IMR-90 (cell line): ENCODE measurements around the gene ZDHHC12. TPM values are rescaled to one million over a fixed set of nuclear protein-coding genes. Genes with fewer than 3 reads are reported as not detected.

Experiments used
- ATAC-seq: fragments of 200-7000 bp; cut with Tn5 transposase; 2 replicates; pipeline ENCODE4 v1.9.1; 2020; ENCODE audit warnings: low read depth, mild to moderate bottlenecking, moderate library complexity
- BruUV-seq: library from RNA; stranded (reverse); fragments of 400-500 nt; replicated peaks from 2 replicates; lab custom pipeline; 2021; lab: Mats Ljungman, UMichigan
- CTCF ChIA-PET: fragments of 300-600 bp; formaldehyde crosslinking; extraction: SDS; loops from one replicate; lab custom pipeline; 2021; ENCODE audit warnings: antibody characterized with exemption; lab: Yijun Ruan, JAX
- POLR2A ChIA-PET: fragments of 300-600 bp; sonication (Branson Sonifier 250); formaldehyde crosslinking; loops from one replicate; lab custom pipeline; 2022; ENCODE audit warnings: antibody characterized with exemption; ENCODE audit not compliant: unreplicated experiment; lab: Charles Lee
- DNase-seq: peaks from one replicate; pipeline ENCODE4 v3.0.0; 2013
- H2AFZ ChIP-seq: replicated peaks from 2 replicates; pipeline ENCODE3; 2013; ENCODE audit warnings: low read length, mild to moderate bottlenecking; ENCODE audit not compliant: poor library complexity
- H2AK5ac ChIP-seq: 2 replicates; pipeline ENCODE4 v1.6.1; 2013; ENCODE audit warnings: low read depth, low read length, inconsistent platforms
- H2AK9ac ChIP-seq: replicated peaks from 2 replicates; pipeline ENCODE3; 2013; ENCODE audit warnings: mild to moderate bottlenecking, low read depth, low read length, moderate library complexity; ENCODE audit not compliant: poor library complexity
- H2BK120ac ChIP-seq: 2 replicates; pipeline ENCODE4 v1.6.1; 2013; ENCODE audit warnings: low read depth, low read length, inconsistent platforms
- H2BK15ac ChIP-seq: 3 replicates; pipeline ENCODE4 v1.6.1; 2013; ENCODE audit warnings: low read depth, low read length, inconsistent platforms
- H2BK20ac ChIP-seq: 2 replicates; pipeline ENCODE4 v1.6.1; 2013; ENCODE audit warnings: low read depth, mild to moderate bottlenecking, inconsistent platforms, low read length, moderate library complexity
- H2BK5ac ChIP-seq: 2 replicates; pipeline ENCODE4 v1.6.1; 2013; ENCODE audit warnings: mild to moderate bottlenecking, low read depth, low read length, inconsistent platforms; ENCODE audit not compliant: poor library complexity, severe bottlenecking
- H3K14ac ChIP-seq: replicated peaks from 2 replicates; pipeline ENCODE4 v1.6.1; 2013; ENCODE audit warnings: low read depth, low read length, inconsistent platforms
- H3K18ac ChIP-seq: 2 replicates; pipeline ENCODE4 v1.6.1; 2013; ENCODE audit warnings: low read depth, low read length, control low read depth
- H3K23ac ChIP-seq: 2 replicates; pipeline ENCODE4 v1.6.1; 2013; ENCODE audit warnings: low read depth, low read length, inconsistent platforms
- H3K27ac ChIP-seq: 2 replicates; pipeline ENCODE4 v1.5.1; 2013; ENCODE audit warnings: mild to moderate bottlenecking, control low read depth, low read length; ENCODE audit not compliant: insufficient read depth
- H3K27me3 ChIP-seq: 2 replicates; pipeline ENCODE4 v1.6.1; 2013; ENCODE audit warnings: low read length; ENCODE audit not compliant: control insufficient read depth, insufficient read depth
- H3K36me3 ChIP-seq: 2 replicates; pipeline ENCODE4 v1.6.1; 2013; ENCODE audit warnings: low read length, mixed read lengths; ENCODE audit not compliant: control insufficient read depth, insufficient read depth
- H3K4ac ChIP-seq: 2 replicates; pipeline ENCODE4 v1.6.1; 2013; ENCODE audit warnings: low read depth, low read length, inconsistent platforms
- H3K4me1 ChIP-seq: 2 replicates; pipeline ENCODE4 v1.6.1; 2013; ENCODE audit warnings: low read length, mixed read lengths; ENCODE audit not compliant: control insufficient read depth, insufficient read depth
- H3K4me2 ChIP-seq: 2 replicates; pipeline ENCODE4 v1.6.1; 2013; ENCODE audit warnings: low read depth, mild to moderate bottlenecking, control low read depth, low read length, moderate library complexity
- H3K4me3 ChIP-seq: 2 replicates; pipeline ENCODE4 v1.5.1; 2013; ENCODE audit warnings: low read depth, mild to moderate bottlenecking, control low read depth, low read length, moderate library complexity; ENCODE audit not compliant: insufficient read depth
- H3K56ac ChIP-seq: 2 replicates; pipeline ENCODE4 v1.6.1; 2013; ENCODE audit warnings: low read length, inconsistent platforms; ENCODE audit not compliant: insufficient read depth; ENCODE audit errors: extremely low read depth
- H3K79me1 ChIP-seq, 2 experiments: 2 replicates each; pipeline ENCODE4 v1.6.1; 2013; ENCODE audit warnings: low read length in 2 of 2, inconsistent platforms in 1 of 2, low read depth in 1 of 2
- H3K9ac ChIP-seq: 2 replicates; pipeline ENCODE4 v1.6.1; 2013; ENCODE audit warnings: low read depth, low read length, control low read depth
- H3K9me1 ChIP-seq: 2 replicates; pipeline ENCODE4 v1.6.1; 2013; ENCODE audit warnings: low read length, inconsistent platforms; ENCODE audit not compliant: insufficient read depth
- H3K9me3 ChIP-seq: 2 replicates; pipeline ENCODE4 v1.6.1; 2013; ENCODE audit warnings: low read length; ENCODE audit not compliant: control insufficient read depth, insufficient read depth
- H4K20me1 ChIP-seq: 2 replicates; pipeline ENCODE4 v1.6.1; 2013; ENCODE audit warnings: low read length, inconsistent platforms; ENCODE audit not compliant: insufficient read depth
- H4K5ac ChIP-seq: 2 replicates; pipeline ENCODE4 v1.6.1; 2013; ENCODE audit warnings: mild to moderate bottlenecking, low read depth, low read length, control low read depth
- H4K8ac ChIP-seq, 2 experiments: 2 replicates each; pipeline ENCODE4 v1.6.1; 2013; ENCODE audit warnings: low read depth in 2 of 2, low read length in 2 of 2, control low read depth in 1 of 2, inconsistent platforms in 1 of 2
- H4K91ac ChIP-seq: 2 replicates; pipeline ENCODE4 v1.6.1; 2013; ENCODE audit warnings: low read depth, low read length, inconsistent platforms; ENCODE audit not compliant: insufficient read depth
- CTCF ChIP-seq: conservative IDR thresholded peaks from 2 replicates; pipeline ENCODE4 v1.5.1; 2012; ENCODE audit warnings: mild to moderate bottlenecking, low read depth, low read length, improper control_type of control experiment
- ELK1 ChIP-seq: fragments of 150-350 bp; IDR thresholded peaks from 2 replicates; pipeline ENCODE4 v1.6.1; 2016; ENCODE audit warnings: low read depth, mild to moderate bottlenecking, low read length, moderate library complexity, borderline replicate concordance
- FOS ChIP-seq: fragments of 150-350 bp; IDR thresholded peaks from 2 replicates; pipeline ENCODE4 v1.6.1; 2016; ENCODE audit warnings: low read depth, low read length
- MAFK ChIP-seq: IDR thresholded peaks from 2 replicates; pipeline ENCODE4 v1.6.1; 2012; ENCODE audit warnings: low read depth, low read length, improper control_type of control experiment
- MXI1 ChIP-seq: IDR thresholded peaks from 2 replicates; pipeline ENCODE4 v1.6.1; 2012; ENCODE audit warnings: low read depth, mild to moderate bottlenecking, low read length, moderate library complexity, borderline replicate concordance
- POLR2A ChIP-seq: IDR thresholded peaks from 2 replicates; pipeline ENCODE4 v1.6.1; 2012; ENCODE audit warnings: mild to moderate bottlenecking, low read depth, low read length
- RAD21 ChIP-seq: IDR thresholded peaks from 2 replicates; pipeline ENCODE4 v1.6.1; 2012; ENCODE audit warnings: low read length, improper control_type of control experiment
- SMC3 ChIP-seq: fragments of 150-350 bp; IDR thresholded peaks from 2 replicates; pipeline ENCODE4 v1.6.1; 2016; ENCODE audit warnings: low read depth, mild to moderate bottlenecking, antibody characterized with exemption, low read length, moderate library complexity
- USF2 ChIP-seq: fragments of 150-350 bp; IDR thresholded peaks from 2 replicates; pipeline ENCODE4 v1.6.1; 2017; ENCODE audit warnings: mild to moderate bottlenecking, antibody characterized with exemption, low read length, low read depth
- WGBS, 2 experiments: methylation state at CpG; one replicate each; pipeline versions ENCODE4 v1.1.5 to v1.1.7; 2013; ENCODE audit warnings: missing lambda C conversion rate in 2 of 2; ENCODE audit not compliant: insufficient read length in 1 of 2; ENCODE audit errors: extremely low coverage in 2 of 2; 5-methylcytosine and 5-hydroxymethylcytosine counted together
- dilution Hi-C: fragments of 300-500 bp; cut with HindIII; formaldehyde crosslinking; loops from one replicate; pipeline ENCODE4 v1.14.3; 2018; ENCODE audit warnings: low sequenced_read_pairs; ENCODE audit not compliant: unreplicated experiment
- in situ Hi-C: fragments of 300-500 bp; cut with MboI; formaldehyde crosslinking; loops from 3 replicates; pipeline ENCODE4 v1.14.3; 2019; ENCODE audit warnings: low sequenced_read_pairs, inconsistent platforms, mixed read lengths
- intact Hi-C: fragments of 100-400 bp; cut with micrococcal nuclease; formaldehyde crosslinking; loops from 2 replicates; pipeline ENCODE4 v1.10.0; 2022
- polyA plus RNA-seq, 3 experiments: library from polyadenylated mRNA; depleted of rRNA; stranded (reverse); fragments of >200 nt; gene quantifications; 2 replicates each; pipeline ENCODE4 v1.2.3, GENCODE V29; 2012; ENCODE audit warnings: low replicate concordance in 1 of 3
- total RNA-seq: library from RNA; depleted of rRNA; stranded (reverse); fragments of >200 nt; gene quantifications from 2 replicates; pipeline ENCODE4 v1.2.3, GENCODE V29; 2012

Gene ZDHHC12
- total and polyA plus RNA-seq, 2 of the 4 experiments (the other 2 are of a cell fraction) = 16.7 to 60.7 TPM

- Histone ChIP-seq H2BK5ac (no peak overlapping the region), H3K4me3 (no peak overlapping the region), H3K18ac (no peak overlapping the region), H3K4me2 (no peak overlapping the region), H3K27me3 (no peaks in the 10 kb centered on the region), H3K4ac (no peak overlapping the region), H2AK9ac (no peak overlapping the region), H2BK120ac (no peak overlapping the region), H3K56ac (no peak overlapping the region), H3K27ac (no peak overlapping the region), H4K5ac (no peak overlapping the region), H3K79me1 (peaks cover 28 to 68% of the 10 kb centered on the region in 2 experiments), H2AK5ac (no peak overlapping the region), H3K9me1 (peaks cover 25% of the 10 kb centered on the region), H4K91ac (no peak overlapping the region), H3K36me3 (peaks cover 6% of the 10 kb centered on the region), H4K8ac (no peak overlapping the region), H3K4me1 (peaks cover 17% of the 10 kb centered on the region), H2BK15ac (no peak overlapping the region), H3K14ac (no peak overlapping the region), H2BK20ac (no peak overlapping the region), H4K20me1 (peaks cover 23% of the 10 kb centered on the region), H3K23ac (no peak overlapping the region), H3K9me3 (no peaks in the 10 kb centered on the region), H3K9ac (no peak overlapping the region), H2AFZ (no peak overlapping the region)
- CTCF ChIA-PET = no interaction called here
- BruUV-seq = no TSS peak
- no CpG with 5 or more reads among the region's 4 CpGs for WGBS, 2 experiments
- intact Hi-C loops (no loop called here), in situ Hi-C loops (no loop called here), dilution Hi-C loops (no loop called here)
- no peak for TF ChIP-seq CTCF
- TF ChIP-seq FOS = no peak
- TF ChIP-seq SMC3 = no peak
- TF ChIP-seq MAFK = no peak
- no peak for TF ChIP-seq POLR2A
- TF ChIP-seq RAD21 = no peak
- TF ChIP-seq ELK1 = no peak
- no peak for TF ChIP-seq MXI1
- TF ChIP-seq USF2 = no peak
- POLR2A ChIA-PET = no interaction called here
- ATAC-seq = no peak
- no peak for DNase-seq
These were observed 36.5 kb downstream of the ZDHHC12 start for GRCh38 chr9:128687453-128687852.
